T-helper 17 cell (primary cell): ENCODE data around the gene WFS1. TPM values are rescaled to one million over a fixed set of nuclear protein-coding genes. Genes with fewer than 3 reads are reported as not detected.

Experiments used
- ATAC-seq: fragments of 150-1000 bp; cut with Tn5 transposase; 2 replicates; pipeline ENCODE4 v1.10.0; 2021; ENCODE audit warnings: mild to moderate bottlenecking, moderate library complexity
- DNase-seq, 3 donors: peaks; one replicate each; pipeline versions ENCODE4 v3.0.0 to v3.0.0-alpha.2; 2020 to 2021
- H3K9me3 ChIP-seq: one replicate; pipeline ENCODE4 v1.7.0; 2013; ENCODE audit warnings: low read length, mild to moderate bottlenecking; ENCODE audit not compliant: control insufficient read depth, poor library complexity, severe bottlenecking
- H3K27ac Mint-ChIP-seq: one replicate; pipeline ENCODE4 v1.8.0; 2022; ENCODE audit warnings: mild to moderate bottlenecking, moderate library complexity, mixed read lengths
- H3K27me3 Mint-ChIP-seq: one replicate; pipeline ENCODE4 v1.8.0; 2022; ENCODE audit warnings: mixed read lengths
- H3K36me3 Mint-ChIP-seq: one replicate; pipeline ENCODE4 v1.8.0; 2022; ENCODE audit warnings: low read depth, mixed read lengths
- H3K4me1 Mint-ChIP-seq: one replicate; pipeline ENCODE4 v1.8.0; 2022; ENCODE audit warnings: mild to moderate bottlenecking, mixed read lengths
- H3K4me3 Mint-ChIP-seq: one replicate; pipeline ENCODE4 v1.8.0; 2022; ENCODE audit warnings: mild to moderate bottlenecking, moderate library complexity, mixed read lengths
- total RNA-seq, 4 donors: library from RNA in 2 of 4; stranded (reverse) in 2 of 4; gene quantifications; one replicate each; pipeline ENCODE4 v1.2.3 and lab custom pipeline; 2022 to 2026

The WFS1 gene
- total RNA-seq, 2 donors from 2014 or later, result 1.7 to 2.4 TPM

DNA sequence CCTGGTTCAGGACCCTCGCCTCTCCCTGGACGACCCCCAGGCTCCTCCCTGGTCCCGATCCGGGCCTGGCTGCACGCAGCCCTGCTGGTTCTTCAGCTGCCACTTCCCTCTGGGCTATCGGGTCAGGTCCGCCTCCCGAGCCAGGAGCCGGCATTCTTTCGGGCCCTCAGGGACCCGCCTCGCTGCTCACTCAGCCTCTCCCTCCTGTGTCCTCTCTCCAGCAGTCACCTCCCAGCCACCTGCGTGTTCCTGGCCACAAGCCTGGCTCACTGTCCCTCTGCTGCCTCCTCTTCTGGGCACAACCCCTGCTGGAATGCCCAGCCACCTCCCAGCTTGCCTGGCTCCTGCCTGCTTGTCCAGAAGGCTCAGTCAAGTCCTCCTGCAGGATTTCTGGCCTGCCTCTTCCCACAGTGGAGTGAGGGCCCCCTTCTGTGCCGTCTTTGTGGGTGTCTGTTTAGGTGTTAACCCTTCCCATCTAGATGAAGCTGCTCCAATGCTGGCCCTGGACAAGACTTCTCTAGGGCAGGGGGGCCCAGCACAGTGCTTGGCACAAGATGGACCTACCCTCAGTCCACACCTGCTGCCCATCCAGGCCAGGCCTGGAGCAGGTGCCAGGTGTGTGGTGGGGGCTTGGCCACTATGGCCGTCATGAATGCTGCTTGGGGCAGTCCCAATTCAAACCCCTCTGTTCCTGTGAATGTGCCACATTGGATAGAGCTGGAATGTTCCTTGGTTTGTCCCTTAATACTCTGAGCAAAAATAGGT, 2.2 kb downstream of the WFS1 start:
- Mint-ChIP-seq H3K4me3 (peak overlapping the region; percentile 85), H3K4me1 (peaks cover 20% of the 10 kb centered on the region), H3K27me3 (peaks cover 7% of the 10 kb centered on the region), H3K36me3 (peaks cover 2% of the 10 kb centered on the region), H3K27ac (peak overlapping the region; percentile 72)
- DNase-seq, result no peak
- H3K9me3 ChIP-seq, result no peaks in the 10 kb centered on the region
- ATAC-seq, result no peak

DNA sequence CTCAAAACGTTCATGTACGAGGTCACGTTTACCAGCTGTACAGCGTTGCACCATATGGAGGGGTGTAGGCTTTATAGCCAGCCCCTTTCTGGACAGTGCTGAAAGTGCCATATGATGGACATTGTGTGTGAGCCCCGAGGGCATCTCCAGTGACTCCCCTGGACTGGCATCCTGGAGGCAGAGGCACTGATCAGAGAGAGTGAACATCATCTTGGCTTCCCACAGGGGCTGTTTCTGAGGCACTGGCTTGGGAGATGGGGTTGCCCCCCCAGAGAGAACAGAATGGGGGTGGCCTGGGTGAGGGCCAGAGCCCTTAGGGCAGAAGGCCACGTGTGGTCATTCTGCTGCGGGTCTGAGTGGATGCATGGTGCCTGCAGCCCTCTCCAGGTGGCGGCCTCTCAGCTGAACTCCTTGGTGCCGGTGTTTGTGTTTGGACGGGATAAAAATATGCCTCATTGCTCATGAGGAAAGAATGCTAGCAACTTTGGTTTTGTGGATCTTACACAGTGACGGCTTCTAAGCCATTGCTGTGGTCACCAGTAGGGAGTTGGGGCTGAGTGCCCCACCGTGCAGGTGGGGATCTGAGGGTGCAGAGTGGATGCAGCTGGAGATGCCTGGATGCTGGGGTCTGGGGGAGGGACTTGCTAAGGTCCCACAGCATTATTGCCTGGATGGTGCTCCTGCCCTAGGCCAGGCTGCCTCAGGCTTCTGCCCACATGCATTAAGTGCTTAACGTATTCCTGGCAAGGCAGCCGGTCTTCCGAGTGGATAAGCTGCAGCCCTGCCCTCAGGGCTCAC, 3.4 kb downstream of the WFS1 start:
- H3K27ac Mint-ChIP-seq, result no peak overlapping the region
- H3K27me3 Mint-ChIP-seq, result peaks cover 7% of the 10 kb centered on the region
- no peaks in the 10 kb centered on the region for H3K9me3 ChIP-seq
- DNase-seq (no peak), ATAC-seq (no peak)
- no peaks in the 10 kb centered on the region for H3K36me3 Mint-ChIP-seq
- no peak overlapping the region for H3K4me3 Mint-ChIP-seq
- peaks cover 17% of the 10 kb centered on the region for H3K4me1 Mint-ChIP-seq

DNA sequence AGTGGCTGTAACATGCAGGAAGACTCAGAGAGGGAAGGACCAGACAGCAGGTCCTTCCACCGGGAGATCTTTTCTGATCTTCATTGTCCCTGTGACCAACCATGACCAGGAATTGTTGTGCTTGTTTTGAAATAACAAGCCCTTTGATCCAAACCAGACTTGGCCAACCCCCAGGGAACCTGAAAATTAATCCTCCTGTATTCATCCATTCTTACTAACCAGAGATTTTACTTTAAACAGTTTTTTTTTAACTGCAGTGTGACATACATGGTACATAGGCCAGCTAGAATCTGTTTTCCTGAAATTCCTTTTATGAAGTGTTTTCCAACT, 4.0 kb downstream of the WFS1 start:
- Mint-ChIP-seq H3K4me3 (no peak overlapping the region), H3K36me3 (no peaks in the 10 kb centered on the region), H3K27me3 (peaks cover 7% of the 10 kb centered on the region), H3K27ac (no peak overlapping the region), H3K4me1 (peaks cover 16% of the 10 kb centered on the region)
- DNase-seq, result no peak
- no peaks in the 10 kb centered on the region for H3K9me3 ChIP-seq
- ATAC-seq, result no peak

- ATAC-seq (no peak), DNase-seq (no peak)
- H3K4me3 Mint-ChIP-seq, result no peak overlapping the region
- no peak overlapping the region for H3K27ac Mint-ChIP-seq
- no peaks in the 10 kb centered on the region for H3K36me3 Mint-ChIP-seq
- peaks cover 7% of the 10 kb centered on the region for H3K27me3 Mint-ChIP-seq
- H3K4me1 Mint-ChIP-seq, result peaks cover 13% of the 10 kb centered on the region
- no peaks in the 10 kb centered on the region for H3K9me3 ChIP-seq
These were observed 5.7 kb downstream of the WFS1 start for GRCh38 chr4:6275351-6275750.

- Mint-ChIP-seq H3K4me3 (no peak overlapping the region), H3K4me1 (peaks cover 15% of the 10 kb centered on the region), H3K27ac (no peak overlapping the region), H3K36me3 (no peaks in the 10 kb centered on the region), H3K27me3 (peaks cover 7% of the 10 kb centered on the region)
- ATAC-seq (no peak), DNase-seq (no peak)
- H3K9me3 ChIP-seq, result no peaks in the 10 kb centered on the region
These were observed 6.5 kb downstream of the WFS1 start for GRCh38 chr4:6275898-6276806.

DNA sequence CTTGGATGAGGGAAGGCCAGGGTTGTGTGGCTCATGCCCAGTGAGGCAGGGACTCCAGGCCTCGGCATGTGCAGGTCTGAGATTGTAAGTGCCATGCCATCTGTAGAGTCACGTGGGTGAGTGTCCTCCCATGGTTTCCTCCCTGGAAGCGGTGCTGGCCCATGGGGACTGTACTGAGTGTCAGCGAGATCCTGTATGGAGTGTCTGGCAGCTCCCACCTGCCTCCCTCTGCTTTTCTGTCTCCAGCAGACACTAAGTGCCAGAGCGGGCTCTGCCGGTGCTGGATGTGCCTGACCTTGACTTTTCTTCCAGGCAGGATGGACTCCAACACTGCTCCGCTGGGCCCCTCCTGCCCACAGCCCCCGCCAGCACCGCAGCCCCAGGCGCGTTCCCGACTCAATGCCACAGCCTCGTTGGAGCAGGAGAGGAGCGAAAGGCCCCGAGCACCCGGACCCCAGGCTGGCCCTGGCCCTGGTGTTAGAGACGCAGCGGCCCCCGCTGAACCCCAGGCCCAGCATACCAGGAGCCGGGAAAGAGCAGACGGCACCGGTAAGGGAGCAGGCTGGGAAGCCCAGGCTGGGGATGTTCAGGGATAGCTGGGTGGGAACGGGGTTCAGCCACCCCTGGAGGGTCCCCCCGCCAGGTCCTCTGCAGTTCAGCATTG, 7.6 kb downstream of the WFS1 start:
- Mint-ChIP-seq H3K27me3 (peaks cover under 1% of the 10 kb centered on the region), H3K27ac (no peak overlapping the region), H3K4me1 (peaks cover 17% of the 10 kb centered on the region), H3K36me3 (no peaks in the 10 kb centered on the region), H3K4me3 (no peak overlapping the region)
- ATAC-seq (no peak), DNase-seq (no peak)
- H3K9me3 ChIP-seq, result no peaks in the 10 kb centered on the region

- no peak overlapping the region for H3K4me3 Mint-ChIP-seq
- no peaks in the 10 kb centered on the region for H3K9me3 ChIP-seq
- ATAC-seq (no peak), DNase-seq (no peak)
- peaks cover 17% of the 10 kb centered on the region for H3K4me1 Mint-ChIP-seq
- peak overlapping the region; percentile 39 for H3K27ac Mint-ChIP-seq
- no peaks in the 10 kb centered on the region for H3K27me3 Mint-ChIP-seq
- no peaks in the 10 kb centered on the region for H3K36me3 Mint-ChIP-seq
These were observed 8.5 kb downstream of the WFS1 start for GRCh38 chr4:6277935-6278800.

DNA sequence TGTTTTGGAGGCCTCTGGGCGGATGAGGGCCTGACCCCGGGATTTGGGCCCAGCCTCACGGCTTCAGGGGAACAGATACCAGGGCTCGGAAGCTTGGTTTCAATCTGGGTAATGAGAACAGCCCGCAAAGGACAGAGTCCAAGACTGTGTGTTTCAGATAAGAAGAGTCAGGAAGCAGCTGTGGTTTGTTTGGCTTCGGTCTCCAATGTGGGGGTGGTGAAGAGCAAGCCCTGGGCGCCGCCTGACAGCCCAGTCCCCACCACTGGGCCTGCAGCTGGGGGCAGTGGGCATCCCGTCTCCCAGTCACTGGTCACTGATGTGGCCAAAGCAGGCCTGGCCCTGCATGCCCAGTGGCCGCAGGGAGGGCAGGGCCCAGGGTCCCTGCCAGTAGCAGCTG, 9.1 kb downstream of the WFS1 start:
- H3K27me3 Mint-ChIP-seq, result no peaks in the 10 kb centered on the region
- H3K27ac Mint-ChIP-seq, result peak overlapping the region; percentile 39
- DNase-seq (no peak), ATAC-seq (peak; percentile 41)
- H3K9me3 ChIP-seq, result no peaks in the 10 kb centered on the region
- H3K36me3 Mint-ChIP-seq, result no peaks in the 10 kb centered on the region
- H3K4me1 Mint-ChIP-seq, result peaks cover 17% of the 10 kb centered on the region
- no peak overlapping the region for H3K4me3 Mint-ChIP-seq

DNA sequence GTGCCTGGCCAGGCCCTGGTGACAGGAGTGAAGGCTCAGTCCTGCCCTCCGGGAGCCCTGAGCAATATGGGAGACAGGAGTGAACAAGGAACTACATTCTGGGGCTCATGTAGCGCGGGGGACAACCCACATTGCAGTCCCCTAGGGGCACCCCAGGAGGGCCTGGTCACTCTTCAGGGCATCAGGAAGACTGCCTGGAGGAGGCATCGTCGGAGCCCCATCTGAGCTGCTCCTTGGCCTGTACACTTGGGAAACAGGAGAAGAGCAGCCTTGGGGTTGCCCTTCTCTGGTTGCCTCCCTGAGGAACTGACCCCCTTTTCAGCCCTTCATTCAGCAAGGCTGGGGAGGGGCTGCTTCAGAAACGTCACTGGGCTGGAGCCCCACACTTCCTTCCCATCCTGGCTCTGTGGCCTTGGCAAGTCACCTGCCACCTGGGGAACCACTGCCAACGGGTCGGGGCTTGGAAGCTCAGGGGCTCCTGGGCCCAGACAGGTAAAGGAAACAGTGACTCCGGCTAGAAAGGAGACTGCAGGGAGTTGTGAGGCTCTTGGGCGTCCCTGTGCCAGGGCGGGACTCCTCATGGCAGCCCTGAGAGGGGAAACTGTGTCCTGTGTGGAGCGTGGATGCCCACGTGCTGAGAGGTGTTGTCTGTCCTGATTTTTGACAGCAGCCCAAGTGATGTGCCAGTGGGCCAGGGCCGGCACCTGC, 10.1 kb downstream of the WFS1 start:
- DNase-seq (no peak), ATAC-seq (no peak)
- Mint-ChIP-seq H3K27me3 (no peaks in the 10 kb centered on the region), H3K36me3 (no peaks in the 10 kb centered on the region), H3K4me1 (peaks cover 17% of the 10 kb centered on the region), H3K27ac (no peak overlapping the region), H3K4me3 (no peak overlapping the region)
- no peaks in the 10 kb centered on the region for H3K9me3 ChIP-seq

DNA sequence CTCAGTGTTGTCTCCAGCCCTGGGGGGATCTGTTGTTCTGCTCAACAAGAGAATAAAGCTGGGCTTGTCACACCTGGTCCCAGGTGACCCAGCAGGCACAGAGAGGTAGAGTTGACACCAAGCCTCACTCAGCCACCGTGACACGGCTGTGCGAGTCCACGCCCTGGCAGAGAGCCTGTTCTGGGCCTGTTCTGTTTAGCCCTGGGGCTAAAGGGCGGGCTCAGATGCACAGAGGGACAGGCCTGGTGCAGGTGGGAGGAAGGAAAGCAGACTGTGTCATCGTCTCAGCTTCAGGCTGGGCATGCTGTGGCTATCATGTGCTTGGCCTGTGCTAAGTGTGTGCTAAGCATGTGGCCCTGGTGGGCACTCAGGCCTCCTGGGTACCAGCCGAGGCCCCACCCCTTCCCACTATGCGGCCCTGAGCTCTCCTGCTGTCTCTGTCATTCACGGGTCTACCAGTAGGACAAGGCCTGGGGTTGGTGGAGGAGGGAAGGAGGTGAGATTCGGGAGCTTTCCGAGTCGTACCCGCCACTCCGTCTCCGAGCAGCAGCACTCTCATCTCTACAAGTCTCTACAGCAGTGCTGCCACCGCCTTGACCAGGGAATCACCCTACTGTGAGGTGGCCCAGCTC, 10.8 kb downstream of the WFS1 start:
- no peak overlapping the region for H3K27ac Mint-ChIP-seq
- no peak overlapping the region for H3K4me3 Mint-ChIP-seq
- no peak for DNase-seq
- H3K4me1 Mint-ChIP-seq, result peaks cover 17% of the 10 kb centered on the region
- no peaks in the 10 kb centered on the region for H3K9me3 ChIP-seq
- ATAC-seq, result no peak
- no peaks in the 10 kb centered on the region for H3K27me3 Mint-ChIP-seq
- H3K36me3 Mint-ChIP-seq, result no peaks in the 10 kb centered on the region

DNA sequence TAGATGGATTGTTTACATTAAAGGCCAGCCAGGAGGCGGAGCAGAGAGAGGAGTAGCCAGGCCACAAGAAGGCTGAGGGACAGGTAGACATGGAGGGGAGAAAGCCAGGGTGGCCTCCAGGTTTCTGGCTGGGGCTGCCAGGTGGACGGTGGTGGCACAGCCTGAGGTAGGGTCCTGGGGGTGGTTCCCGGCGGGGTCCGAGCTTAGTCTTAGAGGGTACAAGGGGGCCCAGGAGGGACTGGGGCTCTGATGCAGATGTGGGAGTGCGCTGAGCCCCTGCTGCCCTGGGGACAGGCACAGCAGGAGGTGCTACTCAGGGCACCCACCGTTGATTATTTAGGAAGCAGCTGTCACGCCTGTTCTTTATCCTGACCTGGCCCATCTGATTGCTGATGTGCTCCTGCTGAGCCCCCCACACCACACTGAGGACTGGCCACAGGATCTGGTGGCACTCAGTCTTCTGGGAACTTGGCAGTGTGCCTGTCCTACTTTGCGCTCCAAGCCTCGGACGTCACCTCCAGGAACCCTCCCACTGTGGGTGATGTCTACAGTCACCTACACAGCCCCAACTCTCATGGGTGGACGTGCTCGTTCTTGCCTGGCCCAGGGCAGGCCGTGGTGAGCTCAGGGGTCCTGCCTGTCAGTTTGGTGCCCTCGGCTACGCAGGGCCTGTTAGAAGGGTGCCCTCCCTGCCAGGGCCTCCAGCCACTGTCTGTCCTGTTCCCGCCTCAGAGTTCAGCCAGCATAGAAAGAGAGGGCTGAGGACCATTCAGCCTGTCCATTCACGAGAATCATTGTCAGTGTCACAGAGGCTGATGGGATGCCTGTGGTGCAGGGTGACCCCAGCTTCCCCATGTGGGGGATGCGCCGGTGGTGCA, 12.0 kb downstream of the WFS1 start:
- DNase-seq (no peak), ATAC-seq (no peak)
- H3K36me3 Mint-ChIP-seq, result no peaks in the 10 kb centered on the region
- H3K4me1 Mint-ChIP-seq, result peaks cover 17% of the 10 kb centered on the region
- no peak overlapping the region for H3K27ac Mint-ChIP-seq
- H3K4me3 Mint-ChIP-seq, result no peak overlapping the region
- no peaks in the 10 kb centered on the region for H3K9me3 ChIP-seq
- H3K27me3 Mint-ChIP-seq, result no peaks in the 10 kb centered on the region
